NCI-H524 treated with DMSO at 0.1 percent for 48 hours (cell line): ENCODE data around the gene RFC3.
"Not testable (repeated sequence)": the region's sequence is repeated elsewhere in the genome, so short reads cannot be mapped to it uniquely, and the experiment has no call there.

Experiments used
- DNase-seq: peaks from one replicate; lab custom pipeline; 2025; lab: John Stamatoyannopoulos, UW

RFC3 gene

GRCh38 chr13:33806470-33807248 lies 11.3 kb upstream of the RFC3 start:
- DNase-seq: no peak

- DNase-seq: not testable (repeated sequence)
Observed at GRCh38 chr13:33812829-33813228, 5.1 kb upstream of the RFC3 start.

GRCh38 chr13:33815011-33815550 lies 2.9 kb upstream of the RFC3 start:
- no peak for DNase-seq

DNA sequence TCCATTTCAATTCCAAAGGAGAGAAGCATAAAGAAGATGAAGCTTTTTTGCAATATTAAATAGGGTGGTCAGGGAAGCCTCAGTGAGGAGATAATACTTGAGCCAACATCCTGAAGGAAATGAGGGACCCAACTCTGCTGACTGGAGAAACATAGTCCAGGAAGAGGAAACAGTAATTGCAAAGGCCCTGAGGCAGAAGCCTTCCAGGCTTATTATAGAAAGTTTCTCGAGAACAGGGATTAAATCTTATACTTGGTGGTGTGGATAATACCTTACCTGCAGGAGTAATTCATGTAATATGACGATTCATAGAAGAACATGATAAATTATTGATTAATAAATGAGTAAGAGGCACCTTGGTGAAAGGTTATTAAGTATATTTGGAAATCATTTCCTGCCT lies 1.0 kb upstream of the RFC3 start:
- no peak for DNase-seq

DNA sequence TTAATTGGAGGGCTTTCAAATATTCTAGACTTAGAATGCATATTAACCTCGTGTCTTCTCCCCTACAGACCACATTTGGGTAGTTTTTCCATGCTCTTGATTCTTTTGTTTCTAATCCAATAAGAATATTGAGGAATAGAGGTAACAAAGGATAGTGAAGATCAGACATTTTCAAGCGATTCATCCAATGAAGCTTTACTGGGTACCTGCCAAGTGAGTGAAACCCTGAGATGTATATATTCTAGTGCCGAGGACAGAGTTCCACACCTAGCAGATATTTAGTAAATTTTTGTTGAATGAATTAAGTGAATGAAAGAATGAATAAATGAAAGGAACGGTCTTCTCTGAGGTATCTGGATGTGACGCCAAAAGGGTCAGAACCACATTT lies 442 bp upstream of the RFC3 start:
- DNase-seq: no peak

DNA sequence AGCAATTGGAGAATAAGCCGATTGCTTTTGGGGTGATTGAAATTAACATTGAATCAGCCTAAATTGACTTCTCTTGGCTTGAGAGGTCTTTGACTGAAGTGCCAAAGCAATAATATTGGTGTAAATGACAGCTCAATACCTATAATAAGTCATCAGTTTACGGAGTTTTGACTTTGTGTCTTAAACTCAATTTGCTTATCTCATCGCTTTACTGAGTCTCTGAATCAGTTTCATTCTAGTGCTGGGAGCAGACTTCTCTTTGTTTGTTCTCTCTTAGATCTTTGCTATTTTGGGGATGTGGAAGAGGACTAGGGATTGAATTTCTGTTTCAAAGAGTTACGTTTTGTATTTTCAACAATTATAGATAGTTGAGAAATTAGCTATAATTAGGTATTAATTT lies 7.1 kb downstream of the RFC3 start:
- DNase-seq: no peak

DNA sequence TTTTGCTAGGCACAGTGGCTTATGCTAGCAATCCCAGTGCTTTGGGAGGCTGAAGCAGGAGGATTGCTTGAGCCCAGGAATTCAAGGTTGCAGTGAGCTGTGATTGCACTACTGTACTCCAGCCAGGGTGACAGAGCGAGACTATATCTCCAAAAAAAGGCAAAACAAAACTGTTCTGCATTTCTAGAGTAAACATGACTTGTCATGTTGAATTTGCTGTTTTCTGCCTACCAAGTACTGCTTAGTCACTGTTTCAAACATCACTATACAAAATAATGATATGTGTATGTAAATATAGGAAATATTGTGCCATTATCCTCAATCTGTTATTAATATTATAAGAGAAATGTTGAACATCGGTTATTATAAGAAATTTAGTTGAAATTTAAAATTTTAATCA lies 9.2 kb downstream of the RFC3 start:
- no peak for DNase-seq

- no peak for DNase-seq
Observed at GRCh38 chr13:33828431-33829129, 10.6 kb downstream of the RFC3 start.

DNA sequence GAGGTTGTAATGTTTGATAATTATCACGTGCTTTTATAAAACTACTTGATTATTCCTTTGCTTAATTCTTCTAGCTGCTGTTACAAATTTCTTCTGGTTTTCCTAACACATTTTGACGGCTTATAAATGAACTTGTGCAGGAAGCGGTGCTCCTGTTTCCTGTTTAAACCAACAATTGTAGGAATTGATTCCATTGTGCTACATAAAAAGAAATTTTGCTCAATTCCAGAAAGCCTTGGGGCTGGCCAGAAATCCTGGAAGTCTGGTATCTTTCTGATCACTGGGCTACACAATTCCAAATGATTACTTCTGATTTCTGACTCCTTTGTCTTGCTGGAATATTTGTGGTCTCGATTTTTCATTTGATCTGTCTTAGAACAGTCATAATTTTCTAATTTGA lies 14.9 kb downstream of the RFC3 start:
- DNase-seq: no peak

GRCh38 chr13:33838647-33839046 lies 20.7 kb downstream of the RFC3 start:
- DNase-seq: no peak

- no peak for DNase-seq
Observed at GRCh38 chr13:33840402-33840801, 22.5 kb downstream of the RFC3 start.

DNA sequence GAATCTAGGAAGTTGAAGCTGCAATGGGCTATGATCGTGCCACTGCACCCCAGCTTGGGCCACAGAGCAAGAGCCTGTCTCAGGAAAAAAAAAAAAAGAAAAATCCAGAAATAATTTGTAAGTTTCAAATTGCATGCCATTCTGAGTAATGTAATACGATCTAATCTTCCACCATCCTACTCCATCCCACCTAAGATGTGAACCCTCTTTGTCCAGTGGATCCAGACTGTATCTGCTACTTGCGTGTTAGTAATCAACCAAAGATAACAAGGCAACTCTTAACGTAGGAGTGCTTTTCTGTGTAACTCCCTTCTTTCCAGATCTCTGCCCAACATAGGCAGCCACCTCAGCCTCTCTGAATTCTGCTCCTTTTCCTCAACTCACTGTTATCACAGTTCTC lies 24.3 kb downstream of the RFC3 start:
- no peak for DNase-seq

DNA sequence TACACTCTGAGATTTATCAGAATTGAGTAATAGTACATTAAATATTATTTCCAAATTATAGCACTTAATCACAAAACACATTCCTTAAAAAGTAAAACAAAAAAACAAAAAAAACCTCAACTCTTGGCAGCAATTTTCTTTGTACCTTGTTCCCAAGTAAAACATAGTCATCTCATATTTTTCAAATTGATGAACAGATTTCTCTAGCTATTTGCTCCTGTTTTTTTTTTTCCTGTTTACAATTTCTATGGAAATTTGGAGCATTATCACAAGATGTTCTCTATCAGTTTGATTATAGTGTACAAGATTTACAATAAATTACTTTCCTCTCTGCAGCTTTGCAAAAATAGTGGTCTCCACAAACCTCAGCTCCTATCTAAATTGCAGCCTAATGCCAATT lies 25.0 kb downstream of the RFC3 start:
- DNase-seq: no peak

DNA sequence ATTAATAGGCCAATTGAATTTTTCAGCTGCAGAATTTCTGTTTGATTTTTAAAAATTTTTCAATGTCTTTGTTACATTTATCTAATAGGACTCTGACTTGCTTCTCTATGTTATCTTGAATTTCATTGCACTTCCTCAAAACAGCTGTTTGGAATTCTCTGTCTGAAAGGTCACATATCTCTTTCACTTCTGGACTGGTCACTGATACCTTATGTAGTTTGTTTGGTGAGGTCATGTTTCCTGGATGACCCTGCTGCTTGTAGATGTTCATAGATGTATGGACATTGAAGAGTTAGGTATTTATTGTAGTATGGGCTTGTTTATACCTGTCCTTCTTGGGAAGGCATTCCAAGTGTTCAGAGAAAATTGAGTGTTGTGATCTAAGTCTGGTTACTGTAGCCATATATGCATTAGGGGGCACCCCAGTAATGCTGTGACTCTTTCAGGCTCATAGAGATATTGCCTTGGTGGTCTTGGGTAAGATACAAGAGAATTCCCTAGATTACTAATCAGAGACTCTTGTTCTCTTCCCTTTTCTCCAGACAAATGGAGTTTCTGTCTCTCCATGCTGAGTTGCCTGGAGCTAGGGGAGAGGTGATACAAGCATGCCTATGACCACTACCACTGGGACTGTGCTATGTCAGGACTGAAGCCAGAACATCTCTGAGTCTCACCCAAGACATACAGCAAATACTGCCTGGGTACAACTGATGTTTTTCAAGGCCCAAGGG lies 27.8 kb downstream of the RFC3 start:
- DNase-seq: no peak

DNA sequence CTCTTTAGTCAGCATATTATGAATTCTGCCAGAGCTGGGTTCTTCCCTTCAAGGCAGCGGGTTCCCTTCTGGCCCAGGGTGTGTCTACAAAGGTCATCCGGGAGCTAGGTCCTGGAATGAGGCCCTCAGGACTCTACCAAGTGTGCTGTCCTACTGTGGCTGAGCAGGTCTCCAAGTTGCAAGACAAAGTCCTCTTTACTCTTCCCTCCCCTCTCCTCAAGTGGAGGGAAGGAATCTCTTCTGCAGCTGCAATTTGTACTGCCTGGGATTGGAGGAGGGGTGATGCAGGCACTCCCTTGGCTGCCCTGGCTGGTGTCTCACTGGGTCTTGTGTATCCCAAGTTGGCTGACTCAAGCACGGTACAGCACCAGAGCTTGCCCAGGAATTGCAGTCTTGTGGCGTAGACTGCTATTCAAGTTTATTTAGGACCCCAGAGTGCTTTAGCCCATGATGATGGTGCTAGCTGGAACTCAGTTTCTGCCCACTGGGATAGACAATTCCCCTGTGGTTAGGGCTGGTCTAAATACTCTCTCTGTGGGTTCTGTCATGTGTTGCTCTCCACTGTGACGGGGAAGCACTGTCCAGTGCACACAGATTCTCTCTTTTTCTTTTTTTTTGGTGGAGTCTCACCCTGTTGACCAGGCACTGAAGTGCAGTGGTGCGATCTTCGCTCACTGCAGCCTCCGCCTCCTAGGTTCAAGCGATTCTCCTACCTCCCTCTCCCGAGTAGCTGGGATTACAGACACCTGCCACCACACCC lies 28.5 kb downstream of the RFC3 start:
- DNase-seq: no peak

DNA sequence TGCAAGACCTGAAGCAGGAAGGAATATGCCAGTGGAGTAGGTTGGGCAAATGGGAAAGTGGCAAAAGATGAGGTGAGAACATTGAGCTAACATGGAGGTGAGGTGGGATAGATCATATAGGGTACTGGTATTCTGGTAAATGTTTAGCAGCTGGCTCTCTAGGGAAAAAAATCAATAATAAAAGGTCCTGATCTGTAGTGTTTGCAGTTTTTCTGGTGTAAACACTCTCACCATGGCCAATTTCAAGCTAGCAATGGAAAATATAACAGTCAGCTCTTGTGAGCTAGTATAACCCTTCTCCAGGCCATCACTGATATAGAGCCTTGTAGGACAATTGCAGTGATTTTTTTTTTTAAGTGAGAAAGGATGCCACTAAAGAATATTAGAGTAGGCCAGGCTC lies 31.3 kb downstream of the RFC3 start:
- no peak for DNase-seq

DNA sequence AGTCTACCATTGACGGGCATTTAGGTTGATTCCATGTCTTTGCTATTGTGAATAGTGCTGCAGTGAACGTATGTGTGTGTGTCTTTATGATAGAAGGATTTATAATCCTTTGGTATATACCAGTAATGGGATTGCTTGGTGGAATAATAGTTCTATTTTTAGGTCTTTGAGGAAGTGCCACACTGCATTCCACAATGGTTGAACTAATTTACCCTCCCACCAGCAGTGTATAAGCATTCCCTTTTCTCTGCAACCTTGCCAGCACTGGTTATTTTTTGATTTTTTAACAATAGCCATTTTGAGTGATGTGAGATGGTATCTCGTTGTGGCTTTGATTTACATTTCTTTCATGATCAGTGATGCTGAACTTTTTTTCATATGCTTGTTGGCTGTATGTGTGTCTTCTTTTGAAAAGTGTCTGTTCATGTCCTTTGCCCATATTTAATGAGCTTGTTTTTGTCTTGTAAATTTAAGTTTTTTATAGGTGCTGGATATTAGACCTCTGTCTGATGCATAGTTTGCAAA lies 37.5 kb downstream of the RFC3 start:
- DNase-seq: no peak

- no peak for DNase-seq
Observed at GRCh38 chr13:33859691-33860303, 41.8 kb downstream of the RFC3 start.

DNA sequence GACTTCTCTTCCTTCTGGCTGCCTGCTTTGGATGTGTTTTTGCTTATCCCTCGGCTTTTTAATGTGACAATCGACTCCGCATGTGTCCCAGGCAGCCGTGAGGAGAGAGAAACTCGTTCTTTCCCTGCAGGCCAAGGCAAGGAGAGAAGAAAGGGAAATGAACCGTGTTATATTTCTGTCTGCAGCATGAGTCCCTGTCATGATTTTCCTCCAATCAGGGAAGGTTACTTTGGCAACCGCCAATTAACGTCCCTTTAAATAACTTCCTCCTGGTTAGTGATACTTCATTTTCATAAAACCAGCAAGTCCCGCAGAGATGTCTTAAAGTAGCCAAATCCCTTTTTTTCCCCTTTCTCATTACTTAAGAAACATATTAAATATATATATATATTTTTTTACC lies 42.6 kb downstream of the RFC3 start:
- no peak for DNase-seq

- DNase-seq: no peak
Observed at GRCh38 chr13:33862016-33862415, 44.1 kb downstream of the RFC3 start.

GRCh38 chr13:33863188-33863789 lies 45.3 kb downstream of the RFC3 start:
- DNase-seq: no peak
